A673 (cell line): ENCODE measurements around the gene MUC12.

Experiments used
- CTCF ChIP-seq: fragments of 300-800, 200-600 bp; sonication (generic); conservative IDR thresholded peaks from 2 replicates; pipeline ENCODE4 v1.5.1; 2017; ENCODE audit warnings: low read depth, mild to moderate bottlenecking, antibody characterized with exemption, low read length, moderate library complexity, mixed read lengths
- EZH2 ChIP-seq: fragments of 200-600 bp; sonication (generic); IDR thresholded peaks from 2 replicates; pipeline ENCODE4 v1.6.1; 2017; ENCODE audit warnings: borderline replicate concordance, low read depth, mild to moderate bottlenecking, mixed read lengths, antibody characterized with exemption, low read length; ENCODE audit not compliant: poor library complexity, severe bottlenecking

GRCh38 chr7:101066141-101066832, 96.9 kb downstream of the MUC12 start:
- TF ChIP-seq CTCF: no peak
- TF ChIP-seq EZH2: no peak
